GM23248 (cell line): ENCODE measurements around the gene WRNIP1. TPM values are rescaled to one million over a fixed set of nuclear protein-coding genes. Genes with fewer than 3 reads are reported as not detected.

Source experiments
- DNase-seq: peaks from one replicate; pipeline ENCODE4 v3.0.0-alpha.2; 2015
- H2AFZ ChIP-seq: fragments of 200-600 bp; sonication (generic); 2 replicates; pipeline ENCODE4 v1.6.1; 2016; ENCODE audit warnings: antibody characterized with exemption
- H3F3A ChIP-seq: fragments of 200-600 bp; sonication (generic); 2 replicates; pipeline ENCODE4 v1.6.1; 2016; ENCODE audit warnings: mild to moderate bottlenecking, antibody characterized with exemption, mixed run types; ENCODE audit not compliant: insufficient read depth
- H3K27ac ChIP-seq: fragments of 200-600 bp; sonication (generic); 2 replicates; pipeline ENCODE4 v1.5.1; 2016; ENCODE audit warnings: mild to moderate bottlenecking
- H3K27me3 ChIP-seq: fragments of 200-600 bp; sonication (generic); replicated peaks from 2 replicates; pipeline ENCODE4 v1.6.1; 2016; ENCODE audit warnings: mild to moderate bottlenecking; ENCODE audit not compliant: insufficient read depth
- H3K36me3 ChIP-seq: fragments of 200-600 bp; sonication (generic); 2 replicates; pipeline ENCODE4 v1.6.1; 2016; ENCODE audit warnings: low read depth, mild to moderate bottlenecking
- H3K4me1 ChIP-seq: fragments of 200-600 bp; sonication (generic); 2 replicates; pipeline ENCODE4 v1.6.1; 2016; ENCODE audit warnings: mild to moderate bottlenecking; ENCODE audit not compliant: insufficient read depth
- H3K4me2 ChIP-seq: fragments of 200-600 bp; sonication (generic); one replicate; pipeline ENCODE4 v1.6.1; 2016; ENCODE audit warnings: mild to moderate bottlenecking; ENCODE audit not compliant: unreplicated experiment
- H3K4me3 ChIP-seq: fragments of 200-600 bp; sonication (generic); 2 replicates; pipeline ENCODE4 v1.5.1; 2016; ENCODE audit warnings: mild to moderate bottlenecking
- H3K79me2 ChIP-seq: fragments of 200-600 bp; sonication (generic); 2 replicates; pipeline ENCODE4 v1.6.1; 2016; ENCODE audit warnings: mild to moderate bottlenecking; ENCODE audit not compliant: insufficient read depth
- H3K9ac ChIP-seq: fragments of 200-600 bp; sonication (generic); 2 replicates; pipeline ENCODE4 v1.6.1; 2016; ENCODE audit warnings: mild to moderate bottlenecking
- H3K9me2 ChIP-seq: fragments of 200-600 bp; sonication (generic); 2 replicates; pipeline ENCODE4 v1.6.1; 2016; ENCODE audit warnings: mixed run types, mild to moderate bottlenecking, moderate library complexity; ENCODE audit not compliant: insufficient read depth
- H3K9me3 ChIP-seq: fragments of 200-600 bp; sonication (generic); one replicate; pipeline ENCODE4 v1.6.1; 2017; ENCODE audit warnings: low read depth
- H4K20me1 ChIP-seq: fragments of 200-600 bp; sonication (generic); 2 replicates; pipeline ENCODE4 v1.6.0; 2016; ENCODE audit not compliant: insufficient read depth
- EZH2 ChIP-seq: fragments of 200-600 bp; sonication (generic); IDR thresholded peaks from 2 replicates; pipeline ENCODE4 v1.6.1; 2018; ENCODE audit warnings: antibody characterized with exemption, mild to moderate bottlenecking; ENCODE audit not compliant: insufficient read depth, poor library complexity, severe bottlenecking
- EZH2phosphoT487 ChIP-seq: fragments of 200-600 bp; sonication (generic); IDR thresholded peaks from 2 replicates; pipeline ENCODE4 v1.6.1; 2018; ENCODE audit warnings: antibody characterized with exemption, moderate library complexity, mild to moderate bottlenecking, low read depth; ENCODE audit not compliant: insufficient read depth
- WGBS, 2 experiments: methylation state at CpG; one replicate each; pipeline ENCODE4 v1.1.6; 2015 to 2017; ENCODE audit warnings: low lambda C conversion rate in 2 of 2, low coverage in 1 of 2; ENCODE audit errors: missing lambda C conversion rate in 2 of 2; 5-methylcytosine and 5-hydroxymethylcytosine counted together
- in situ Hi-C: fragments of 300-500 bp; cut with MboI; formaldehyde crosslinking; loops from 2 replicates; pipeline ENCODE4 v1.15.0; 2020
- polyA plus RNA-seq: library from polyadenylated mRNA; unstranded; fragments of >200 nt; fragmentation: Nextera tagmentation; extraction: Ambion mirVana; gene quantifications from 2 replicates; pipeline ENCODE4 v1.2.1, GENCODE V29; 2016
- total RNA-seq: library from RNA; depleted of rRNA; stranded (reverse); fragments of >200 nt; shearing (Covaris generic); gene quantifications from 2 replicates; pipeline ENCODE4 v1.2.3, GENCODE V29; 2014

WRNIP1 gene
- total and polyA plus RNA-seq, 2 experiments from 2014 or later: 17.0 to 63.1 TPM

GRCh38 chr6:2772840-2773239 is 7.6 kb downstream of the WRNIP1 start:
- peaks cover 12% of the 10 kb centered on the region; the same call in 1 of the 2 replicates for H3K36me3 ChIP-seq
- peaks cover 18% of the 10 kb centered on the region; the same call in 1 of the 2 replicates for H4K20me1 ChIP-seq
- no peaks in the 10 kb centered on the region for H3K9me2 ChIP-seq
- no peak for DNase-seq
- TF ChIP-seq EZH2phosphoT487 (no peak), EZH2 (no peak)
- H3K79me2 ChIP-seq: peaks cover 100% of the 10 kb centered on the region
- 0 out of 2 replicates have a peak, but pooled peaks cover 9% of the 10 kb centered on the region for H3F3A ChIP-seq
- no peak overlapping the region for H3K4me2 ChIP-seq
- 0 out of 2 replicates have a peak overlapping the region, but pooled peaks have one; percentile 1 for H3K27ac ChIP-seq
- H2AFZ ChIP-seq: no peak overlapping the region
- no peaks in the 10 kb centered on the region for H3K9me3 ChIP-seq
- in situ Hi-C loops: no loop called here
- 82 to 85% methylated on average over 3 of the region's 3 CpGs for WGBS, 2 experiments
- H3K27me3 ChIP-seq: no peaks in the 10 kb centered on the region
- no peak overlapping the region for H3K4me3 ChIP-seq
- H3K4me1 ChIP-seq: peaks cover 29% of the 10 kb centered on the region
- no peak overlapping the region for H3K9ac ChIP-seq

DNA sequence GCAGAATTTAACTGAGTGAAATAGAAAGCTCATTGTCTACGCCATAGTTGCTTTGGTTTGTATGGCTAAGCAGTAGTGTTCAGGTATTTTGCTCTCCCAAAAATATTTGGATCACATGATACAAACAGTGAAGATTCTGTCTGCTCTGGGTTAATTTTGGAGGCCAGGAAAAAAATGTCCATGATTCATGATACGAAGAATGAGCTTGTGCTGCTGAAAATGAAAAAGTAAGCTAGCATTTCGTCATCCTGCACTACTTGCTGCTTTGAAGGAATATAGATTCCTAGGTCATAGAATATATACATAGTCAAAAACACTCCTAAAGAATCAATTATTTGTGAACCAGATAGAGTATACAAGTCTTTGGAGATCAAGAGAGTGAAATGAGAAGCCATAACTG is 8.3 kb downstream of the WRNIP1 start:
- WGBS, 2 experiments: 71 to 72% methylated on average over 3 of the region's 3 CpGs
- in situ Hi-C loops: no loop called here
- H3K27me3 ChIP-seq: no peaks in the 10 kb centered on the region

GRCh38 chr6:2775003-2775402 is 9.8 kb downstream of the WRNIP1 start:
- peaks cover 3% of the 10 kb centered on the region; the same call in 1 of the 2 replicates for H3K36me3 ChIP-seq
- no peaks in the 10 kb centered on the region for H3K9me3 ChIP-seq
- H3K9ac ChIP-seq: no peak overlapping the region
- no peak overlapping the region for H3K4me3 ChIP-seq
- in situ Hi-C loops: no loop called here
- H3K4me1 ChIP-seq: peaks cover 10% of the 10 kb centered on the region
- no peak overlapping the region for H3K4me2 ChIP-seq
- 70 to 78% methylated on average over 1 of the region's 1 CpG for WGBS, 2 experiments
- H3F3A ChIP-seq: 0 out of 2 replicates have a peak, but pooled peaks cover 9% of the 10 kb centered on the region
- no peak for TF ChIP-seq EZH2phosphoT487
- no peak for TF ChIP-seq EZH2
- no peak for DNase-seq
- H3K9me2 ChIP-seq: no peaks in the 10 kb centered on the region
- H3K27me3 ChIP-seq: no peaks in the 10 kb centered on the region
- no peak overlapping the region for H3K27ac ChIP-seq
- peaks cover 100% of the 10 kb centered on the region for H3K79me2 ChIP-seq
- H2AFZ ChIP-seq: no peak overlapping the region
- peaks cover 18% of the 10 kb centered on the region; the same call in 1 of the 2 replicates for H4K20me1 ChIP-seq

More for the DNA sequence above, 8.3 kb downstream of the WRNIP1 start:
- H3K9me3 ChIP-seq: no peaks in the 10 kb centered on the region
- H3K36me3 ChIP-seq: peaks cover 10% of the 10 kb centered on the region; the same call in 1 of the 2 replicates
- no peak overlapping the region for H3K4me2 ChIP-seq
- H3K4me1 ChIP-seq: peaks cover 23% of the 10 kb centered on the region
- TF ChIP-seq EZH2 (no peak), EZH2phosphoT487 (no peak)
- no peaks in the 10 kb centered on the region for H3K9me2 ChIP-seq
- peak; percentile 53 for DNase-seq
- H3K27ac ChIP-seq: peak overlapping the region; percentile 1; the same call in 1 of the 2 replicates
- no peak overlapping the region for H3K4me3 ChIP-seq
- H3F3A ChIP-seq: 0 out of 2 replicates have a peak, but pooled peaks cover 9% of the 10 kb centered on the region
- H3K9ac ChIP-seq: no peak overlapping the region
- peaks cover 100% of the 10 kb centered on the region for H3K79me2 ChIP-seq
- H4K20me1 ChIP-seq: peaks cover 18% of the 10 kb centered on the region; the same call in 1 of the 2 replicates
- H2AFZ ChIP-seq: no peak overlapping the region

- Histone ChIP-seq H3K79me2 (peaks cover 100% of the 10 kb centered on the region), H3K4me1 (peaks cover 10% of the 10 kb centered on the region), H3F3A (0 out of 2 replicates have a peak, but pooled peaks cover 9% of the 10 kb centered on the region), H2AFZ (no peak overlapping the region), H3K9me3 (no peaks in the 10 kb centered on the region), H3K9me2 (no peaks in the 10 kb centered on the region), H3K4me2 (no peak overlapping the region), H4K20me1 (peaks cover 16% of the 10 kb centered on the region; the same call in 1 of the 2 replicates), H3K27me3 (no peaks in the 10 kb centered on the region), H3K36me3 (peaks cover 6% of the 10 kb centered on the region; the same call in 1 of the 2 replicates), H3K27ac (no peak overlapping the region), H3K9ac (no peak overlapping the region), H3K4me3 (no peak overlapping the region)
- no peak for DNase-seq
- WGBS, 2 experiments: 97% methylated on average over 3 of the region's 3 CpGs
- in situ Hi-C loops: no loop called here
- no peak for TF ChIP-seq EZH2
- no peak for TF ChIP-seq EZH2phosphoT487
These were observed 12.1 kb downstream of the WRNIP1 start for GRCh38 chr6:2777249-2777648.
